Lower leg skin (tissue), 3 donors: Measurements from ENCODE around the gene AVEN.

ENCODE experiments used
- CTCF ChIP-seq, 3 donors: fragments of 450-650 bp; IDR thresholded peaks; one replicate each; pipeline ENCODE4 v1.5.1; 2016; ENCODE audit warnings: antibody characterized with exemption in 3 of 3, mild to moderate bottlenecking in 3 of 3, moderate library complexity in 2 of 3
- POLR2A ChIP-seq, 2 donors: fragments of 450-650 bp; IDR thresholded peaks; one replicate each; pipeline ENCODE4 v1.6.1; 2016 to 2017; ENCODE audit warnings: antibody characterized with exemption in 2 of 2, mild to moderate bottlenecking in 1 of 2, moderate library complexity in 1 of 2

- TF ChIP-seq CTCF (IDR thresholded peaks at IDR 0.05), result no peak
- no peak for TF ChIP-seq POLR2A (IDR thresholded peaks at IDR 0.05)
Measured at GRCh38 chr15:34038871-34039789, at the start of gene AVEN.
